Heart right ventricle (tissue), 16 donors: ENCODE data around the gene AHCY. TPM values are rescaled to one million over a fixed set of nuclear protein-coding genes. Genes with fewer than 3 reads are reported as not detected.
"Not testable (repeated sequence)": the region's sequence is repeated elsewhere in the genome, so short reads cannot be mapped to it uniquely, and the experiment has no call there.

Experiments used
- ATAC-seq, 8 donors: fragments of 200-7000 bp; cut with Tn5 transposase; one replicate each; pipeline ENCODE4 v1.9.1; 2020; ENCODE audit warnings: mild to moderate bottlenecking in 8 of 8, moderate library complexity in 8 of 8, moderate number of reproducible peaks in 1 of 8
- DNase-seq, 2 donors: peaks; one replicate each; pipeline ENCODE4 v3.0.0-alpha.2; 2020
- H3K27ac ChIP-seq, 10 donors: fragments of 200-600 bp; sonication (generic) in 2 of 10; one replicate each; pipeline versions ENCODE4 v1.5.0 to v1.8.0; 2020 to 2022; ENCODE audit warnings: mild to moderate bottlenecking in 3 of 10
- H3K27me3 ChIP-seq, 7 donors: fragments of 200-600 bp; one replicate each; pipeline ENCODE4 v1.8.0; 2021 to 2022; ENCODE audit warnings: mild to moderate bottlenecking in 2 of 7
- H3K36me3 ChIP-seq, 9 donors: fragments of 200-600 bp; sonication (generic) in 1 of 9; one replicate each; pipeline versions ENCODE4 v1.5.0 to v1.8.0; 2020 to 2022; ENCODE audit warnings: mild to moderate bottlenecking in 2 of 9
- H3K4me1 ChIP-seq, 9 donors: fragments of 200-600 bp; sonication (generic) in 1 of 9; one replicate each; pipeline versions ENCODE4 v1.5.0 to v1.8.0; 2020 to 2022; ENCODE audit warnings: mild to moderate bottlenecking in 4 of 9
- H3K4me3 ChIP-seq, 10 donors: fragments of 200-600 bp; sonication (generic) in 2 of 10; one replicate each; pipeline versions ENCODE4 v1.5.0 to v1.8.0; 2020 to 2022; ENCODE audit warnings: mild to moderate bottlenecking in 7 of 10, moderate library complexity in 2 of 10
- H3K9me3 ChIP-seq, 11 donors: fragments of 200-600 bp in 10 of 11; sonication (generic) in 2 of 11; one replicate each; pipeline versions ENCODE4 v1.5.0 to v1.8.0; 2013 to 2022; ENCODE audit warnings: mild to moderate bottlenecking in 2 of 11, control low read depth in 1 of 11, moderate library complexity in 1 of 11
- WGBS, 2 donors: extraction: QIAGEN DNeasy Blood & Tissue Kit; methylation state at CpG; one replicate each; pipeline ENCODE4 v1.1.7; 2013; ENCODE audit warnings: inconsistent platforms in 1 of 2; 5-methylcytosine and 5-hydroxymethylcytosine counted together
- intact Hi-C, 10 donors: fragments of 100-400 bp; cut with DNase I; formaldehyde crosslinking; loops; one replicate each; pipeline versions ENCODE4 v1.11.1 to v1.14.2; 2022
- polyA plus RNA-seq, 2 donors: library from polyadenylated mRNA; stranded (reverse); fragments of 200-250 nt; gene quantifications; one replicate each; pipeline ENCODE4 v1.2.3, GENCODE V29; 2013
- total RNA-seq, 10 donors: library from RNA; stranded (reverse); fragmentation: NEBNext Ultra II Directional in 3 of 10; extraction: Animal tissue kit (Norgen Biotek cat#: 25700) in 3 of 10; gene quantifications; one replicate each; pipeline versions ENCODE4 v1.2.1 to v1.2.4, GENCODE V29; 2021 to 2023
- TF ChIP-seq, protein P1 (sequence below), 9 donors: fragments of 200-600 bp; sonication (generic) in 2 of 9; IDR thresholded peaks; one replicate each; pipeline versions ENCODE4 v1.5.0 to v1.8.0; 2021 to 2022; ENCODE audit warnings: antibody characterized with exemption in 9 of 9, mild to moderate bottlenecking in 5 of 9, moderate library complexity in 1 of 9
- donor health status: Arrhythmogenic right ventricular cardiomyopathy.
- donor health status: ischemic (EF 13 %, LVEDD 7.1; RV severe dilation, severe dysfunction).
- donor health status: healthy with polysubstance abuse.
- donor health status: DM: no; HTN: yes; CAD: no.
- donor health status: DM: no; HTN: no; CAD: no.
- donor health status: ischemic (EF 25% LVEDD 6.9; RV normal size, moderate dysfunction).
- donor health status: ischemic (EF 25% LVEDD 5.7; RV mildly dilated, moderate dysfunction).
- donor health status: healthy.
- donor health status: DM: yes; HTN: yes; CAD: no.
- donor health status: Ischemic cardiomyopathy.
- donor health status: ischemic (EF 35%, LVEDD 5.7; RV mildly dilated, moderate dysfunction).
- donor health status: nonischemic (EF 11% LVEDD 7.7; RV severe dilation, severe dysfunction).
- donor health status: DM: yes; HTN: yes; CAD: no.
- donor health status: PGD.
- donor health status: ischemic (EF 29% LVEDD 5.4; RV normal size, mild dysfunction).
- donor health status: nonischemic (EF 23%, LVEDD 6.1; RV moderate dilation, normal function).

AHCY gene
- total and polyA plus RNA-seq, 12 donors = 42.3 to 83.9 (median 56.7) TPM

DNA sequence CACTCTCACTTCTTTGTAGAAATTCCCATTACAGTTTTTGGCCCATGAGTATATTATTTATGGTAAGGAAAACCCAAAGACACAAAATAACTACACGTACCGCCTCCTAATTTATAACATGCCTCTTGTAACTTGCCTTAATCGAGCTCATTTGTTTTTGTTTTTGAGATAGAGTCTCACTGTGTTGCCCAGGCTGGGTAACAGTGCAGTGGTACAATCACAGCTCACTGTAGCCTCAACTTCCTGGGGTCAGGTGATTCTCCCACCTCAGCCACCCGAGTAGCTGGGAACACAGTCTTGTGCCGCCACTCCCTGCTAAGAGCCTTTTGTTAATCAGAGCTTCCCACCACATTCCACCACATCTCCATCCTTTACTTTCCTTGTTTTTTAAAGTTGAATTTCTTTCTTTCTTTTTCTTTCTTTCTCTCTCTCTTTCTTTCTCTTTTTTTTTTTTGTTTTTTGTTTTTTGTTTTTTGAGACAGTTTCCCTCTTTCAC, 46.5 kb downstream of the AHCY start:
- no peaks in the 10 kb centered on the region for H3K9me3 ChIP-seq
- H3K4me1 ChIP-seq = peaks cover 0 to under 1% (median 0%) of the 10 kb centered on the region in 9 donors
- 84 to 85% methylated on average over 5 of the region's 5 CpGs for WGBS, 2 donors
- TF ChIP-seq, protein P1, sequence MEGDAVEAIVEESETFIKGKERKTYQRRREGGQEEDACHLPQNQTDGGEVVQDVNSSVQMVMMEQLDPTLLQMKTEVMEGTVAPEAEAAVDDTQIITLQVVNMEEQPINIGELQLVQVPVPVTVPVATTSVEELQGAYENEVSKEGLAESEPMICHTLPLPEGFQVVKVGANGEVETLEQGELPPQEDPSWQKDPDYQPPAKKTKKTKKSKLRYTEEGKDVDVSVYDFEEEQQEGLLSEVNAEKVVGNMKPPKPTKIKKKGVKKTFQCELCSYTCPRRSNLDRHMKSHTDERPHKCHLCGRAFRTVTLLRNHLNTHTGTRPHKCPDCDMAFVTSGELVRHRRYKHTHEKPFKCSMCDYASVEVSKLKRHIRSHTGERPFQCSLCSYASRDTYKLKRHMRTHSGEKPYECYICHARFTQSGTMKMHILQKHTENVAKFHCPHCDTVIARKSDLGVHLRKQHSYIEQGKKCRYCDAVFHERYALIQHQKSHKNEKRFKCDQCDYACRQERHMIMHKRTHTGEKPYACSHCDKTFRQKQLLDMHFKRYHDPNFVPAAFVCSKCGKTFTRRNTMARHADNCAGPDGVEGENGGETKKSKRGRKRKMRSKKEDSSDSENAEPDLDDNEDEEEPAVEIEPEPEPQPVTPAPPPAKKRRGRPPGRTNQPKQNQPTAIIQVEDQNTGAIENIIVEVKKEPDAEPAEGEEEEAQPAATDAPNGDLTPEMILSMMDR (IDR thresholded peaks at IDR 0.05) = no peak
- H3K27ac ChIP-seq = no peak overlapping the region
- ATAC-seq (no peak), DNase-seq (no peak)
- H3K27me3 ChIP-seq = no peaks in the 10 kb centered on the region
- intact Hi-C loops = no loop called here
- no peak overlapping the region for H3K4me3 ChIP-seq
- H3K36me3 ChIP-seq = no peaks in the 10 kb centered on the region

- WGBS, 2 donors = 79 to 82% methylated on average over 1 of the region's 1 CpG
- Histone ChIP-seq H3K9me3 (no peaks in the 10 kb centered on the region), H3K27ac (no peak overlapping the region), H3K27me3 (no peaks in the 10 kb centered on the region), H3K36me3 (no peaks in the 10 kb centered on the region), H3K4me1 (peaks cover 0 to 2% (median 0%) of the 10 kb centered on the region in 9 donors), H3K4me3 (no peak overlapping the region)
- intact Hi-C loops = no loop called here
- ATAC-seq (no peak), DNase-seq (no peak)
- TF ChIP-seq, protein P1 (IDR thresholded peaks at IDR 0.05) = no peak
Measured at GRCh38 chr20:34254979-34255378, 48.2 kb downstream of the AHCY start.

GRCh38 chr20:34252431-34253086, 50.6 kb downstream of the AHCY start:
- DNase-seq, H3K27ac ChIP-seq, H3K27me3 ChIP-seq, intact Hi-C loops, H3K9me3 ChIP-seq, H3K36me3 ChIP-seq, ATAC-seq, H3K4me3 ChIP-seq: not testable (repeated sequence)
- peaks cover 0 to 20% (median 0%) of the 10 kb centered on the region in 9 donors for H3K4me1 ChIP-seq
- WGBS, 2 donors = 30 to 41% methylated on average over 7 of the region's 7 CpGs

GRCh38 chr20:34251619-34252018, 51.5 kb downstream of the AHCY start:
- TF ChIP-seq, protein P1 (IDR thresholded peaks at IDR 0.05) = no peak
- Histone ChIP-seq H3K9me3 (no peaks in the 10 kb centered on the region), H3K4me3 (no peak overlapping the region), H3K4me1 (peaks cover 0 to 27% (median 0%) of the 10 kb centered on the region in 9 donors), H3K27ac (no peak overlapping the region), H3K27me3 (no peaks in the 10 kb centered on the region), H3K36me3 (no peaks in the 10 kb centered on the region)
- WGBS, 2 donors = 88 to 94% methylated on average over 2 of the region's 2 CpGs
- DNase-seq (no peak), ATAC-seq (no peak)
- intact Hi-C loops = no loop called here

- intact Hi-C loops = no loop called here
- Histone ChIP-seq H3K36me3 (no peaks in the 10 kb centered on the region), H3K4me3 (no peak overlapping the region), H3K27ac (no peak overlapping the region), H3K27me3 (no peaks in the 10 kb centered on the region), H3K9me3 (no peaks in the 10 kb centered on the region), H3K4me1 (peaks cover 0 to 31% (median 0%) of the 10 kb centered on the region in 9 donors)
- TF ChIP-seq, protein P1 (IDR thresholded peaks at IDR 0.05) = no peak
- ATAC-seq (no peak), DNase-seq (no peak)
Measured at GRCh38 chr20:34250005-34250404, 53.1 kb downstream of the AHCY start.
